Thoracic aorta (tissue), 2 donors: ENCODE measurements around the gene FBXO9. TPM values are rescaled to one million over a fixed set of nuclear protein-coding genes. Genes with fewer than 3 reads are reported as not detected.

Source experiments
- ATAC-seq: fragments of 150-250 bp; one replicate; pipeline ENCODE4 v1.8.0; 2017; ENCODE audit warnings: low read depth; ENCODE audit not compliant: insufficient number of reproducible peaks, low FRiP score
- DNase-seq: peaks from one replicate; pipeline ENCODE4 v3.0.0-alpha.2; 2020; ENCODE audit warnings: low spot score
- H3K27ac ChIP-seq, 2 donors: fragments of 200-600 bp; sonication (generic); 1 replicate in 1 of 2; 2 replicates in 1 of 2; pipeline ENCODE4 v1.5.1; 2016; ENCODE audit warnings: mild to moderate bottlenecking in 2 of 2, moderate library complexity in 2 of 2
- H3K27me3 ChIP-seq: fragments of 200-600 bp; sonication (generic); replicated peaks from 2 replicates; pipeline ENCODE4 v1.6.0; 2016; ENCODE audit warnings: mild to moderate bottlenecking; ENCODE audit not compliant: insufficient read depth
- H3K36me3 ChIP-seq: fragments of 200-600 bp; sonication (generic); one replicate; pipeline ENCODE4 v1.5.1; 2016
- H3K4me1 ChIP-seq, 2 donors: fragments of 200-600 bp; sonication (generic); 1 replicate in 1 of 2; 2 replicates in 1 of 2; pipeline versions ENCODE4 v1.5.1 to v1.6.0; 2016; ENCODE audit warnings: low read depth in 2 of 2, mild to moderate bottlenecking in 1 of 2; ENCODE audit not compliant: control insufficient read depth in 1 of 2
- H3K4me3 ChIP-seq: fragments of 200-600 bp; sonication (generic); 2 replicates; pipeline ENCODE4 v1.5.1; 2016; ENCODE audit warnings: mild to moderate bottlenecking
- H3K9me3 ChIP-seq: fragments of 200-600 bp; sonication (generic); 2 replicates; pipeline ENCODE4 v1.5.1; 2016
- total RNA-seq, 2 donors: library from RNA; depleted of rRNA; stranded (reverse); fragments of >200 nt; gene quantifications; one replicate each; pipeline versions ENCODE4 v1.1.0 to v1.2.3, GENCODE V29; 2016
- TF ChIP-seq, protein P1 (sequence below): fragments of 200-600 bp; sonication (generic); IDR thresholded peaks from one replicate; pipeline ENCODE4 v1.5.1; 2019; ENCODE audit warnings: antibody characterized with exemption

Gene FBXO9
- total RNA-seq, 2 donors from 2014 or later: 30.1 to 78.2 TPM

GRCh38 chr6:53109612-53110011, 44.4 kb downstream of the FBXO9 start:
- Histone ChIP-seq H3K27ac (no peak overlapping the region), H3K4me1 (no peaks in the 10 kb centered on the region)

DNA sequence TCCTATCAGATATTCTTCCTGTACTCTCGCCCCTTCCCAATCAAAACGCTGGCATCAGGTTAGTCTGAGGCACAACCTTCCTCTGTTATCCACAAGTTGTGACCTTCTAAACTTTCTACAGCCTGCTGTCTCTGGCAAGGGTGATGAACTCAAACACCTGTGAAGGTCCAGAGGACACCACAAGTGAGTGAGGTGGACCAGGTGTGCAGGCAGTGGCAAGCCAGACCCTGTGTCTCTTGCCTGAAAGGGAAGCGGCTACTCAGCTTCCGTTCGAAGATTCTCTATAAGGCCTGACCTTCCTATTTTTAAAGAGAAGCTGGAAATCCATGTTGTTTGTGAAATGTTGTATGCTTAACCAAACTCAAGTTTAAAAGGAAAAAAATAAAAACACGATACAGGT, 46.7 kb downstream of the FBXO9 start:
- H3K27me3 ChIP-seq: no peaks in the 10 kb centered on the region
- DNase-seq (no peak), ATAC-seq (no peak)
- H3K27ac ChIP-seq: no peak overlapping the region
- H3K4me1 ChIP-seq: no peaks in the 10 kb centered on the region
- no peaks in the 10 kb centered on the region for H3K36me3 ChIP-seq
- TF ChIP-seq, protein P1, sequence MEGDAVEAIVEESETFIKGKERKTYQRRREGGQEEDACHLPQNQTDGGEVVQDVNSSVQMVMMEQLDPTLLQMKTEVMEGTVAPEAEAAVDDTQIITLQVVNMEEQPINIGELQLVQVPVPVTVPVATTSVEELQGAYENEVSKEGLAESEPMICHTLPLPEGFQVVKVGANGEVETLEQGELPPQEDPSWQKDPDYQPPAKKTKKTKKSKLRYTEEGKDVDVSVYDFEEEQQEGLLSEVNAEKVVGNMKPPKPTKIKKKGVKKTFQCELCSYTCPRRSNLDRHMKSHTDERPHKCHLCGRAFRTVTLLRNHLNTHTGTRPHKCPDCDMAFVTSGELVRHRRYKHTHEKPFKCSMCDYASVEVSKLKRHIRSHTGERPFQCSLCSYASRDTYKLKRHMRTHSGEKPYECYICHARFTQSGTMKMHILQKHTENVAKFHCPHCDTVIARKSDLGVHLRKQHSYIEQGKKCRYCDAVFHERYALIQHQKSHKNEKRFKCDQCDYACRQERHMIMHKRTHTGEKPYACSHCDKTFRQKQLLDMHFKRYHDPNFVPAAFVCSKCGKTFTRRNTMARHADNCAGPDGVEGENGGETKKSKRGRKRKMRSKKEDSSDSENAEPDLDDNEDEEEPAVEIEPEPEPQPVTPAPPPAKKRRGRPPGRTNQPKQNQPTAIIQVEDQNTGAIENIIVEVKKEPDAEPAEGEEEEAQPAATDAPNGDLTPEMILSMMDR: no peak
- no peaks in the 10 kb centered on the region for H3K9me3 ChIP-seq
- no peak overlapping the region for H3K4me3 ChIP-seq

More at GRCh38 chr6:53109612-53110011, 44.4 kb downstream of the FBXO9 start:
- H3K36me3 ChIP-seq: no peaks in the 10 kb centered on the region
- H3K4me3 ChIP-seq: no peak overlapping the region
- no peaks in the 10 kb centered on the region for H3K27me3 ChIP-seq
- TF ChIP-seq, protein P1: no peak
- H3K9me3 ChIP-seq: no peaks in the 10 kb centered on the region
- no peak for DNase-seq
- no peak for ATAC-seq

DNA sequence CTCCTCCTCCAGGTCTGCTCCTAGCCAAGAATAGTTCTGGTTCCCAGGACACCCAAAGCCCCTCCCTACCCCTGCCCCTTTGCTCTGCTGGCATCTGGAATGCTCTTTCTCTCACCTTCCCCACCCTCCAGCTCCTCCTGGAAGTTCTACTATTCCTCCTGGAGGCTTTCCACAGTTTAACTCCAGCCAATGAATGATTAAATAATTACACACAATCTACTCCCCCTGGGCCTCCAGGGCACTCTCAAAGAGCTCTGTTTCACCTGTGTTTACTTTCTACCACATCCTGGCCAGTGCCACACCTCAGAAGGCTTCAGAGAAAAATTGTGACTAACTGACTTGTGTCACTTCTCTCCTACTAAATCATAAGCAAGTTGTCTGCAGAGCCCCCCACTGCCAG, 47.2 kb downstream of the FBXO9 start:
- no peak for ATAC-seq
- H3K27ac ChIP-seq: no peak overlapping the region

DNA sequence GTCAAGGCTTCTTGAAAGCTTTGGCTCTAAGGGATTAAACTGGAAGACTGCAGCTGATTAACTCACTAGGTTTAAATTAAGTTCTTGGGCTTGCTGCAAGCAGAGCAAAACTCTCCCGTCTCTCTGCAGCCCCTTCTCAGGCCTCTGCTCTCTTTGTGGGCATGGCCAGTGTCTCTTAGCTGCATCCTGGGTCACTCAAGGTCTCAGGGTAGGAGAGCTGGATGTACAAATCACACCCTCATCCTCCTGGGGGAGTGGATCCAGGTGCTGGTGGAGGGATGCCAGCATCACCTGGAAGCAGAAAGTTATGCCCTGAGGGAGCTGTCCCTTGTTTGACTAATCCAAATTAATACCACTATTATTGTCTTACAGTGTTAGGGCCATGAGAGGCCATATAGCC, 47.7 kb downstream of the FBXO9 start:
- ATAC-seq (no peak), DNase-seq (no peak)
- H3K27ac ChIP-seq: no peak overlapping the region
- H3K27me3 ChIP-seq: no peaks in the 10 kb centered on the region
- H3K4me1 ChIP-seq: no peaks in the 10 kb centered on the region
- H3K9me3 ChIP-seq: no peaks in the 10 kb centered on the region
- no peaks in the 10 kb centered on the region for H3K36me3 ChIP-seq
- TF ChIP-seq, protein P1: no peak
- H3K4me3 ChIP-seq: no peak overlapping the region

More for the DNA sequence above, 47.2 kb downstream of the FBXO9 start:
- TF ChIP-seq, protein P1: no peak
- H3K36me3 ChIP-seq: no peaks in the 10 kb centered on the region
- H3K4me1 ChIP-seq: no peaks in the 10 kb centered on the region
- H3K9me3 ChIP-seq: no peaks in the 10 kb centered on the region
- no peak for DNase-seq
- no peaks in the 10 kb centered on the region for H3K27me3 ChIP-seq
- H3K4me3 ChIP-seq: no peak overlapping the region

DNA sequence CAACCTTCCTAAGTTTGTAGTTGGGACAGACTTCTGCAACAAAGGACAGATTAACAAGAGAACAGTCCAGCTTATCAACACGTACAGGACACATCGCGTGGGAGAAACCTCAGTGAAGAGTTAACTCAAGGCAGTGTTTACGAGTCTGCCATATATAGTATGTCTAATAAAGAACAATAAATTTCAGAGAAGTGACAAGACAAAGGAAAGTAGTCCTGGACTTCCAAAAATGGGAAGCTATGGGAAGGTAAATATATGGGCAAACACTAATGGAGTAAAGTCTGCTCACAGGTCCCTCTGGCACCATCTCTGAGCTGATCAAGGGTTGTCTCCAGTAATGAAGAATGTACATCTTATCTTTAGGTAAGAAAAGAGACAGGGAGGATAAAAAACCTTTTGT, 48.5 kb downstream of the FBXO9 start:
- ATAC-seq: no peak
- TF ChIP-seq, protein P1: no peak
- no peak overlapping the region for H3K4me3 ChIP-seq
- no peaks in the 10 kb centered on the region for H3K36me3 ChIP-seq
- H3K4me1 ChIP-seq: no peaks in the 10 kb centered on the region
- H3K9me3 ChIP-seq: no peaks in the 10 kb centered on the region
- no peak for DNase-seq
- no peak overlapping the region for H3K27ac ChIP-seq
- H3K27me3 ChIP-seq: no peaks in the 10 kb centered on the region
